Measurements from ENCODE around the gene SBSN. TPM values are rescaled to one million over a fixed set of nuclear protein-coding genes. Genes with fewer than 3 reads are reported as not detected.

Gene SBSN
- total and polyA plus RNA-seq, 4 donors = 0.08 to 0.39 (median 0.09) TPM; not detected in 1

GRCh38 chr19:35560271-35560670 is 32.2 kb upstream of the SBSN start:
- 87 to 90% methylated on average over 18 of the region's 18 CpGs for WGBS, 2 donors
- peaks cover 11 to 32% (median 12%) of the 10 kb centered on the region in 3 donors for H3K27me3 ChIP-seq (ENCODE audit: control insufficient read depth in 3 of 3, insufficient read depth in 3 of 3, low read length in 2 of 3)
- H3K36me3 ChIP-seq (ENCODE audit: control insufficient read depth in 4 of 4, insufficient read depth in 4 of 4, low read length in 4 of 4) = no peaks in the 10 kb centered on the region
- ATAC-seq (ENCODE audit: insufficient read depth, low FRiP score) (no peak), DNase-seq (no peak)
- TF ChIP-seq, protein P1, sequence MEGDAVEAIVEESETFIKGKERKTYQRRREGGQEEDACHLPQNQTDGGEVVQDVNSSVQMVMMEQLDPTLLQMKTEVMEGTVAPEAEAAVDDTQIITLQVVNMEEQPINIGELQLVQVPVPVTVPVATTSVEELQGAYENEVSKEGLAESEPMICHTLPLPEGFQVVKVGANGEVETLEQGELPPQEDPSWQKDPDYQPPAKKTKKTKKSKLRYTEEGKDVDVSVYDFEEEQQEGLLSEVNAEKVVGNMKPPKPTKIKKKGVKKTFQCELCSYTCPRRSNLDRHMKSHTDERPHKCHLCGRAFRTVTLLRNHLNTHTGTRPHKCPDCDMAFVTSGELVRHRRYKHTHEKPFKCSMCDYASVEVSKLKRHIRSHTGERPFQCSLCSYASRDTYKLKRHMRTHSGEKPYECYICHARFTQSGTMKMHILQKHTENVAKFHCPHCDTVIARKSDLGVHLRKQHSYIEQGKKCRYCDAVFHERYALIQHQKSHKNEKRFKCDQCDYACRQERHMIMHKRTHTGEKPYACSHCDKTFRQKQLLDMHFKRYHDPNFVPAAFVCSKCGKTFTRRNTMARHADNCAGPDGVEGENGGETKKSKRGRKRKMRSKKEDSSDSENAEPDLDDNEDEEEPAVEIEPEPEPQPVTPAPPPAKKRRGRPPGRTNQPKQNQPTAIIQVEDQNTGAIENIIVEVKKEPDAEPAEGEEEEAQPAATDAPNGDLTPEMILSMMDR (IDR thresholded peaks at IDR 0.05; ENCODE audit: control extremely low read depth, extremely low read depth) = no peak
- H3K4me1 ChIP-seq (ENCODE audit: control insufficient read depth in 5 of 5, insufficient read depth in 5 of 5, low read length in 5 of 5) = peaks cover 0 to 10% (median 0%) of the 10 kb centered on the region in 5 donors
- no peak overlapping the region for H3K4me3 ChIP-seq
- no peak overlapping the region for H3K27ac ChIP-seq (ENCODE audit: low read depth in 1 of 2, low read length in 1 of 2)
- no peaks in the 10 kb centered on the region for H3K9me3 ChIP-seq (ENCODE audit: control insufficient read depth in 4 of 4, insufficient read depth in 3 of 4, low read length in 3 of 4)
- no peak overlapping the region for H3K9ac ChIP-seq (ENCODE audit: insufficient read depth in 1 of 2, low read length in 2 of 2)

DNA sequence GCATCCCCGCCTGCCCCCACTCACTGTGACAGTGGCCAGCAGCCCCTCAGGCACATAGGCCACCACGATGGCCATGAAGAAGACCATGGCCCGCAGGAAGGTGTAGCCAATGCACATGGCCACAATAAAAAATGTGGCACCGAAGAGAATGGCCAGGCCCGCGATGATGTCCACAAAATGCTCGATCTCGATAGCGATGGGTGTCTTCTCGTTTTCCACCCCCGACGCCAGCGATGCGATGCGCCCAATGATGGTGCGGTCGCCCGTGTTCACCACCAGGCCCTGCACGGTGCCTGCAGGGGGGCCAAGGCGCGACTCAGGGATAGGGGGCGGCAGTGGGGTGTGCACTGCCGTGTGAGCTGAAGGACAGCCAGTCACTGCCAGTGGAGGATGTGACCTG is 31.7 kb upstream of the SBSN start:
- H3K9ac ChIP-seq (ENCODE audit: insufficient read depth in 1 of 2, low read length in 2 of 2) = no peak overlapping the region

DNA sequence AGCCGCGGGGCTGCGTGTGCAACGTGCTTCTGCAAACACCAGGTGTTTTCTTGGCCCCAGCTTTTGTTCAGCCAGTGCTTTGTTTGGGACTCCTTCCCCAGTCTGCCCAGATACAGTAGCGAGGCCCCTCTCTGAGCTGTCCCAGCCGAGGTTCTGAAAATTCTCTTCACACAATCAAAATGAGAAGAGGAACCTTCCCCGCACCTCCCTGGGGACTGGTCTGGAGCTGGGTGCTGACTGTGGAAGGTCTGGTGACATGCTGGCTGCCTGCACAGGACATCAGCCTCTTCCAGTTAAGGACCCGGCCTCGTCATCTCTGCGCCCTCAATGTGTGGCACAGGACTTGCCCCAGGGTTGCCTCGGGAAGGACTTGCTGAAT is 31.2 kb upstream of the SBSN start:
- DNase-seq (no peak), ATAC-seq (ENCODE audit: insufficient read depth, low FRiP score) (no peak)
- peaks cover 11 to 32% (median 12%) of the 10 kb centered on the region in 3 donors for H3K27me3 ChIP-seq (ENCODE audit: control insufficient read depth in 3 of 3, insufficient read depth in 3 of 3, low read length in 2 of 3)
- H3K4me1 ChIP-seq (ENCODE audit: control insufficient read depth in 5 of 5, insufficient read depth in 5 of 5, low read length in 5 of 5) = peaks cover 0 to 10% (median 0%) of the 10 kb centered on the region in 5 donors
- H3K9ac ChIP-seq (ENCODE audit: insufficient read depth in 1 of 2, low read length in 2 of 2) = no peak overlapping the region
- TF ChIP-seq, protein P1 (IDR thresholded peaks at IDR 0.05; ENCODE audit: control extremely low read depth, extremely low read depth) = no peak
- H3K9me3 ChIP-seq (ENCODE audit: control insufficient read depth in 4 of 4, insufficient read depth in 3 of 4, low read length in 3 of 4) = no peaks in the 10 kb centered on the region
- no peaks in the 10 kb centered on the region for H3K36me3 ChIP-seq (ENCODE audit: control insufficient read depth in 4 of 4, insufficient read depth in 4 of 4, low read length in 4 of 4)
- no peak overlapping the region for H3K4me3 ChIP-seq
- 58 to 66% methylated on average over 11 of the region's 11 CpGs for WGBS, 2 donors
- no peak overlapping the region for H3K27ac ChIP-seq (ENCODE audit: low read depth in 1 of 2, low read length in 1 of 2)

More for the DNA sequence above, 31.7 kb upstream of the SBSN start:
- Histone ChIP-seq H3K4me1 (ENCODE audit: control insufficient read depth in 5 of 5, insufficient read depth in 5 of 5, low read length in 5 of 5) (peaks cover 0 to 10% (median 0%) of the 10 kb centered on the region in 5 donors), H3K4me3 (no peak overlapping the region), H3K36me3 (ENCODE audit: control insufficient read depth in 4 of 4, insufficient read depth in 4 of 4, low read length in 4 of 4) (no peaks in the 10 kb centered on the region), H3K27me3 (ENCODE audit: control insufficient read depth in 3 of 3, insufficient read depth in 3 of 3, low read length in 2 of 3) (peaks cover 11 to 32% (median 12%) of the 10 kb centered on the region in 3 donors), H3K9me3 (ENCODE audit: control insufficient read depth in 4 of 4, insufficient read depth in 3 of 4, low read length in 3 of 4) (no peaks in the 10 kb centered on the region), H3K27ac (ENCODE audit: low read depth in 1 of 2, low read length in 1 of 2) (no peak overlapping the region)
- ATAC-seq (ENCODE audit: insufficient read depth, low FRiP score) (no peak), DNase-seq (no peak)
- whole genome bisulfite sequencing, 2 donors = 88 to 90% methylated on average over 23 of the region's 23 CpGs
- TF ChIP-seq, protein P1 (IDR thresholded peaks at IDR 0.05; ENCODE audit: control extremely low read depth, extremely low read depth) = no peak

Data from lung (tissue), 12 donors.